ENCODE measurements around the gene CAPN11.

DNA sequence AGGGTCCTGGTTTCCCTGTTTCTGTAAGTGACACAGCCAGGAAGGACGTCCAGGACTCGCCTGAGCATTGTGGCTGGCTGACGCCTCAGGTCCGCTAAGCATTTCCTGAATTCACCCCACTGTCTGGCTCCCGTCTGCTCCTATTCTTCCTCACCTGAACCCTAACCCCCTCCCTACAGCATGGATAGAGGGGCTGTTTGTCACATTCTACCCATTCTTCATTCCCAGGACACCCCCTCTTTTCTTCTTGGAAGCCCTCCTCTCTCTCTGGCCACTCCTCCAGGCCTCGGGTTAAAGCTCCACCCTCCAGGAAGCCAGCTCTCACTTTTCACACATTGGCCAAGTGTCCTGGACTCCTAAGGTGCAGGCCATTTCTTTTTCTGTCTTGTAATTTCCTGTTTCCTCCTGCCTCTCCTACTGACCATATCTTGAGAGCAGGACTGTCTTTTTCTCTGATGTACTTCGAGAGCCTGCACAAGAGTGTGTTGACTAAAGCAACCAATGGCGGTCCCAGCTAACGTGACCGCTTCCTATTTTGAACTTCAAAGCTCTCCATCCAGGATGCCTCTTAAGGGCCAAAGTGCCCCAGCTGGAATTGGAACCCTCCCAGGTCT, 33.9 kb downstream of the CAPN11 start:
- TF ChIP-seq POLR2AphosphoS5 (IDR thresholded peaks at IDR 0.05; ENCODE audit: insufficient read depth, low read depth, low read length), result no peak
- no peak for TF ChIP-seq CTCF (IDR thresholded peaks at IDR 0.05; ENCODE audit: extremely low read depth in 1 of 2, insufficient read depth in 1 of 2, low read depth in 1 of 2, low read length in 2 of 2)
- no peak for TF ChIP-seq MYC (IDR thresholded peaks at IDR 0.05; ENCODE audit: low read depth, low read length)
- TF ChIP-seq, protein P1, sequence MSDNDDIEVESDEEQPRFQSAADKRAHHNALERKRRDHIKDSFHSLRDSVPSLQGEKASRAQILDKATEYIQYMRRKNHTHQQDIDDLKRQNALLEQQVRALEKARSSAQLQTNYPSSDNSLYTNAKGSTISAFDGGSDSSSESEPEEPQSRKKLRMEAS (IDR thresholded peaks at IDR 0.05; ENCODE audit: insufficient read depth, insufficient read length), result no peak
- no peak for TF ChIP-seq POLR2A (IDR thresholded peaks at IDR 0.05; ENCODE audit: low read depth, low read length)

Measured in endothelial cell of umbilical vein (primary cell).